HepG2 (cell line): ENCODE measurements around the gene HS6ST1. TPM values are rescaled to one million over a fixed set of nuclear protein-coding genes. Genes with fewer than 3 reads are reported as not detected.
A peak's percentile ranks its signal among the peaks of the same experiment; 100 is the strongest.

Experiments
- GPN1 ChIP-seq: sonication (generic); formaldehyde crosslinking; IDR thresholded peaks from 2 replicates; pipeline ENCODE4 v1.5.1; 2020; ENCODE audit warnings: missing genetic modification reagents, borderline replicate concordance
- ISX ChIP-seq: sonication (generic); formaldehyde crosslinking; conservative IDR thresholded peaks from 2 replicates; pipeline ENCODE4 v1.5.0; 2020; ENCODE audit warnings: missing genetic modification reagents
- MED13 ChIP-seq: sonication (generic); formaldehyde crosslinking; IDR thresholded peaks from 2 replicates; pipeline ENCODE4 v1.5.0; 2020; ENCODE audit warnings: missing genetic modification reagents
- MED8 ChIP-seq: sonication (generic); formaldehyde crosslinking; IDR thresholded peaks from 2 replicates; pipeline ENCODE4 v1.8.1; 2023; ENCODE audit warnings: mild to moderate bottlenecking, missing genetic modification reagents; ENCODE audit not compliant: insufficient replicate concordance
- MTA3 ChIP-seq: sonication (generic); formaldehyde crosslinking; IDR thresholded peaks from 2 replicates; pipeline ENCODE4 v1.4.0; 2020; ENCODE audit warnings: missing genetic modification reagents
- MYC ChIP-seq: sonication (generic); formaldehyde crosslinking; IDR thresholded peaks from 2 replicates; pipeline ENCODE4 v1.9.0; 2021; ENCODE audit warnings: missing genetic modification reagents, borderline replicate concordance
- POLR2G ChIP-seq: fragments of 200-400 bp; formaldehyde crosslinking; IDR thresholded peaks from 2 replicates; pipeline ENCODE4 v1.6.1; 2018; ENCODE audit warnings: mild to moderate bottlenecking, low read depth, low read length, moderate library complexity
- RFX3 ChIP-seq: IDR thresholded peaks from 2 replicates; pipeline ENCODE4 v1.6.1; 2016; ENCODE audit warnings: missing biosample characterization, missing genetic modification reagents
- RFX5 ChIP-seq: IDR thresholded peaks from 2 replicates; pipeline ENCODE4 v1.6.1; 2011; ENCODE audit warnings: low read depth, low read length, improper control_type of control experiment
- SOX6 ChIP-seq, 2 experiments: fragments of 450-650 bp in 1 of 2; sonication (generic) in 1 of 2; formaldehyde crosslinking in 1 of 2; IDR thresholded peaks; 2 replicates each; pipeline versions ENCODE4 v1.4.0 to v1.6.1; 2017 to 2020; ENCODE audit warnings: antibody characterized with exemption in 1 of 2, mild to moderate bottlenecking in 1 of 2, missing genetic modification reagents in 1 of 2
- TAF1 ChIP-seq: sonication (generic); formaldehyde crosslinking; IDR thresholded peaks from 2 replicates; pipeline ENCODE4 v1.4.0; 2020; ENCODE audit warnings: missing genetic modification reagents
- TGIF2 ChIP-seq: IDR thresholded peaks from 2 replicates; pipeline ENCODE4 v1.6.1; 2016; ENCODE audit warnings: control low read depth, missing compliant biosample characterization
- ZNF354B ChIP-seq: sonication (generic); formaldehyde crosslinking; IDR thresholded peaks from 2 replicates; pipeline ENCODE4 v1.8.0; 2022; ENCODE audit warnings: mild to moderate bottlenecking, missing genetic modification reagents
- ZNF510 ChIP-seq: sonication (generic); formaldehyde crosslinking; IDR thresholded peaks from 2 replicates; pipeline ENCODE4 v1.4.0; 2020; ENCODE audit warnings: low read depth, mild to moderate bottlenecking, missing genetic modification reagents
- ZNF557 ChIP-seq: sonication (generic); formaldehyde crosslinking; IDR thresholded peaks from 2 replicates; pipeline ENCODE4 v1.4.0; 2020; ENCODE audit warnings: missing genetic modification reagents
- ZNF678 ChIP-seq: sonication (generic); formaldehyde crosslinking; IDR thresholded peaks from 2 replicates; pipeline ENCODE4 v1.4.0; 2020; ENCODE audit warnings: mild to moderate bottlenecking, missing genetic modification reagents
- polyA plus RNA-seq, 8 experiments: library from polyadenylated mRNA; depleted of rRNA in 3 of 8; stranded (reverse) in 7 of 8; unstranded in 1 of 8; fragments of >200 nt; fragmentation: Illumina TruSeq in 4 of 8; extraction: Trizol in 4 of 8; gene quantifications; 2 replicates each; pipeline versions ENCODE4 v1.2.1 to v1.2.3, GENCODE V29; 2011 to 2016; ENCODE audit warnings: low read depth in 4 of 8, missing spikeins in 1 of 8, mixed read lengths in 1 of 8; ENCODE audit not compliant: insufficient read depth in 1 of 8
- total RNA-seq, 5 experiments: library from RNA; depleted of rRNA; stranded (reverse); fragments of >200 nt; fragmentation: Illumina TruSeq; extraction: Trizol; gene quantifications; 2 replicates each; pipeline ENCODE4 v1.2.3, GENCODE V29; 2016; ENCODE audit warnings: low read depth in 1 of 5
- TF ChIP-seq, protein P1 (sequence below), 2 experiments: sonication (generic) in 1 of 2; formaldehyde crosslinking in 1 of 2; IDR thresholded peaks; 2 replicates each; pipeline versions ENCODE4 v1.6.1 to v1.9.0; 2014 to 2022; ENCODE audit warnings: antibody characterized with exemption in 1 of 2, borderline replicate concordance in 1 of 2, inconsistent platforms in 1 of 2, low read depth in 1 of 2, missing genetic modification reagents in 1 of 2
- TF ChIP-seq, protein P2 (sequence below): sonication (generic); formaldehyde crosslinking; IDR thresholded peaks from 2 replicates; pipeline ENCODE4 v1.4.0; 2020; ENCODE audit warnings: mild to moderate bottlenecking, missing genetic modification reagents
- TF ChIP-seq, protein P3 (sequence below): sonication (generic); formaldehyde crosslinking; IDR thresholded peaks from 2 replicates; pipeline ENCODE4 v1.5.0; 2020; ENCODE audit warnings: missing genetic modification reagents, mild to moderate bottlenecking, borderline replicate concordance

The HS6ST1 gene
- total and polyA plus RNA-seq, 2 of the 13 experiments (the other 11 are each of a cell fraction or from before 2014, with no cell fraction given) = 34.5 to 84.6 TPM

DNA sequence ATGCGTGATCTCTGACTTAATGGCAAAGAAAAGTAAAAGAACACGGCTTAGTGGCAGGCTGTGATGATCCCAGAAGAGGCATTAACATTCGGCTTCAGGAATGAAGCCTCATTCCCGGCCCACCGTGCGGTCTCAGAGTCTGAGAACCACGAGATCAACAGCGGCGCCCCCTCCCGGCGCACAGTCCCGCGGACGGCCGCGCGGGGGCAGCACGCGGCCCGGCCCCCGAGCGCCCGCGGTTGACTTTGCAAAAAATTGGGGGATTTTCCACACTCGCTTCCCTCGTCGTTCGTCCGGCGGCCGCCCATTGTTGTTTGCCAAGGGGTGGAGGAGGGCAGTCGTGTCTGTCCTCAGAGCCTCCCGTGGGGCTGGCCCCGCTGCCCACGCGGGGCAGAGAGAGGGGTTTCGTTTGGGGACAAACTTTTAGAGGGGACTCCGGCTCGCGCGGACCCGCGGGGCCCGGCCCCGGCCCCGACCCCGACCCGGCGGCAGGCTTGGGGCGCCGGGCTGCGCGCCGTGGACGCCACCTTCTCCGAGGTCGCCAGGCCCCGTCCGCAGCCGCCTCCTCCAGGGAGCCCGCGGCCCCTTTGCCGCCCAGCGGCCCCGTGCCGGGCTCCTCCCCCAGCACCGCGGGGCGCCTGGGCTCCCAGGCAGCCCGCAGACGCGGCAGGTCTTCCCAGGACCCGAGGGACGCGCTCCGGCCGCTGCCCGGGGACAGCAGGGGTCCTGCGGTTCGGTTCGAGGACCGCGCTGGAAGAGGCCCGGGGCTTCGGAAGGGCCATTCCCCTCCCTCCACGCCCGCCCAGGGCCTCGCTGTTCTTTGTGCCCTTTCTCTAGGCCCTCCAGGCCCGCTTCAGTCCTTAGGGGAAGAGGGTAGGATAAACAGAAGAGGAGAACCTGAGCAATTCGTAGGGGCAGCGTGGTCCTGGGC is 3.4 kb upstream of the HS6ST1 start (continued):
- no peak for TF ChIP-seq GPN1 (CRISPR knock-in tag)
- peak; percentile 67; the same call in 1 of the 2 replicates for TF ChIP-seq MYC (CRISPR knock-in tag)
- no peak for TF ChIP-seq MED8 (CRISPR knock-in tag)
- no peak for TF ChIP-seq RFX5
- TF ChIP-seq TAF1 (CRISPR knock-in tag) = peak; percentile 73; the same call in 1 of the 2 replicates
- no peak for TF ChIP-seq RFX3 (CRISPR knock-in tag)
- TF ChIP-seq MTA3 (CRISPR knock-in tag) = no peak
- TF ChIP-seq, protein P1, sequence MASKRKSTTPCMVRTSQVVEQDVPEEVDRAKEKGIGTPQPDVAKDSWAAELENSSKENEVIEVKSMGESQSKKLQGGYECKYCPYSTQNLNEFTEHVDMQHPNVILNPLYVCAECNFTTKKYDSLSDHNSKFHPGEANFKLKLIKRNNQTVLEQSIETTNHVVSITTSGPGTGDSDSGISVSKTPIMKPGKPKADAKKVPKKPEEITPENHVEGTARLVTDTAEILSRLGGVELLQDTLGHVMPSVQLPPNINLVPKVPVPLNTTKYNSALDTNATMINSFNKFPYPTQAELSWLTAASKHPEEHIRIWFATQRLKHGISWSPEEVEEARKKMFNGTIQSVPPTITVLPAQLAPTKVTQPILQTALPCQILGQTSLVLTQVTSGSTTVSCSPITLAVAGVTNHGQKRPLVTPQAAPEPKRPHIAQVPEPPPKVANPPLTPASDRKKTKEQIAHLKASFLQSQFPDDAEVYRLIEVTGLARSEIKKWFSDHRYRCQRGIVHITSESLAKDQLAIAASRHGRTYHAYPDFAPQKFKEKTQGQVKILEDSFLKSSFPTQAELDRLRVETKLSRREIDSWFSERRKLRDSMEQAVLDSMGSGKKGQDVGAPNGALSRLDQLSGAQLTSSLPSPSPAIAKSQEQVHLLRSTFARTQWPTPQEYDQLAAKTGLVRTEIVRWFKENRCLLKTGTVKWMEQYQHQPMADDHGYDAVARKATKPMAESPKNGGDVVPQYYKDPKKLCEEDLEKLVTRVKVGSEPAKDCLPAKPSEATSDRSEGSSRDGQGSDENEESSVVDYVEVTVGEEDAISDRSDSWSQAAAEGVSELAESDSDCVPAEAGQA (IDR thresholded peaks at IDR 0.05; ENCODE audit: low read depth) = peak; percentile 48; the same call in 1 of the 2 replicates
- TF ChIP-seq, protein P1 (CRISPR knock-in tag; IDR thresholded peaks at IDR 0.05; ENCODE audit: borderline replicate concordance) = no peak
- TF ChIP-seq POLR2G = peak; percentile 93
- no peak for TF ChIP-seq TGIF2 (CRISPR knock-in tag)
- TF ChIP-seq ISX = no peak
- TF ChIP-seq ZNF557 (CRISPR knock-in tag) = no peak; the same call in 1 of the 2 replicates
- TF ChIP-seq ZNF678 = no peak
- no peak for TF ChIP-seq ZNF354B (CRISPR knock-in tag)
- TF ChIP-seq, protein P2, sequence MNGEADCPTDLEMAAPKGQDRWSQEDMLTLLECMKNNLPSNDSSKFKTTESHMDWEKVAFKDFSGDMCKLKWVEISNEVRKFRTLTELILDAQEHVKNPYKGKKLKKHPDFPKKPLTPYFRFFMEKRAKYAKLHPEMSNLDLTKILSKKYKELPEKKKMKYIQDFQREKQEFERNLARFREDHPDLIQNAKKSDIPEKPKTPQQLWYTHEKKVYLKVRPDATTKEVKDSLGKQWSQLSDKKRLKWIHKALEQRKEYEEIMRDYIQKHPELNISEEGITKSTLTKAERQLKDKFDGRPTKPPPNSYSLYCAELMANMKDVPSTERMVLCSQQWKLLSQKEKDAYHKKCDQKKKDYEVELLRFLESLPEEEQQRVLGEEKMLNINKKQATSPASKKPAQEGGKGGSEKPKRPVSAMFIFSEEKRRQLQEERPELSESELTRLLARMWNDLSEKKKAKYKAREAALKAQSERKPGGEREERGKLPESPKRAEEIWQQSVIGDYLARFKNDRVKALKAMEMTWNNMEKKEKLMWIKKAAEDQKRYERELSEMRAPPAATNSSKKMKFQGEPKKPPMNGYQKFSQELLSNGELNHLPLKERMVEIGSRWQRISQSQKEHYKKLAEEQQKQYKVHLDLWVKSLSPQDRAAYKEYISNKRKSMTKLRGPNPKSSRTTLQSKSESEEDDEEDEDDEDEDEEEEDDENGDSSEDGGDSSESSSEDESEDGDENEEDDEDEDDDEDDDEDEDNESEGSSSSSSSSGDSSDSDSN = peak; percentile 56; the same call in 1 of the 2 replicates
- TF ChIP-seq, protein P3, sequence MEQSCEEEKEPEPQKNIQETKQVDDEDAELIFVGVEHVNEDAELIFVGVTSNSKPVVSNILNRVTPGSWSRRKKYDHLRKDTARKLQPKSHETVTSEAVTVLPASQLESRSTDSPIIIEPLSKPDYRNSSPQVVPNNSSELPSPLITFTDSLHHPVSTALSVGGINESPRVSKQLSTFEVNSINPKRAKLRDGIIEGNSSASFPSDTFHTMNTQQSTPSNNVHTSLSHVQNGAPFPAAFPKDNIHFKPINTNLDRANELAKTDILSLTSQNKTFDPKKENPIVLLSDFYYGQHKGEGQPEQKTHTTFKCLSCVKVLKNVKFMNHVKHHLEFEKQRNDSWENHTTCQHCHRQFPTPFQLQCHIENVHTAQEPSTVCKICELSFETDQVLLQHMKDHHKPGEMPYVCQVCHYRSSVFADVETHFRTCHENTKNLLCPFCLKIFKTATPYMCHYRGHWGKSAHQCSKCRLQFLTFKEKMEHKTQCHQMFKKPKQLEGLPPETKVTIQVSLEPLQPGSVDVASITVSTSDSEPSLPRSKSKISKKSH (CRISPR knock-in tag) = no peak
- no peak for TF ChIP-seq MED13 (CRISPR knock-in tag)
- no peak for TF ChIP-seq ZNF510 (CRISPR knock-in tag)
- TF ChIP-seq SOX6 (IDR thresholded peaks at IDR 0.05) = no peak
- peak; percentile 53 for TF ChIP-seq SOX6 (CRISPR knock-in tag; IDR thresholded peaks at IDR 0.05)
